Right cardiac atrium (tissue), 5 donors: ENCODE measurements around the gene DENND4C. TPM values are rescaled to one million over a fixed set of nuclear protein-coding genes. Genes with fewer than 3 reads are reported as not detected.
"Not testable (repeated sequence)": the region's sequence is repeated elsewhere in the genome, so short reads cannot be mapped to it uniquely, and the experiment has no call there.

Source experiments
- ATAC-seq, 2 donors: fragments of 200-7000 bp; cut with Tn5 transposase; one replicate each; pipeline versions ENCODE4 v1.8.0 to v1.9.1; 2020; ENCODE audit warnings: moderate library complexity in 2 of 2, mild to moderate bottlenecking in 1 of 2
- DNase-seq, 3 donors: peaks; one replicate each; pipeline ENCODE4 v3.0.0-alpha.2; 2020
- H3K27ac ChIP-seq: one replicate; pipeline ENCODE4 v1.5.1; 2013; ENCODE audit warnings: mild to moderate bottlenecking, low read length, control low read depth, moderate library complexity
- H3K27me3 ChIP-seq: one replicate; pipeline ENCODE4 v1.6.1; 2013; ENCODE audit not compliant: control insufficient read depth, insufficient read depth
- H3K4me1 ChIP-seq: one replicate; pipeline ENCODE4 v1.6.1; 2013; ENCODE audit warnings: low read length; ENCODE audit not compliant: control insufficient read depth, insufficient read depth
- H3K4me3 ChIP-seq: one replicate; pipeline ENCODE4 v1.5.1; 2013; ENCODE audit warnings: low read length, control low read depth
- H3K9me3 ChIP-seq: one replicate; pipeline ENCODE4 v1.6.1; 2013; ENCODE audit warnings: low read length; ENCODE audit not compliant: control insufficient read depth
- WGBS: extraction: QIAGEN DNeasy Blood & Tissue Kit; methylation state at CpG from one replicate; pipeline ENCODE4 v1.1.7; 2013; 5-methylcytosine and 5-hydroxymethylcytosine counted together
- intact Hi-C, 4 donors: fragments of 100-400 bp; cut with DNase I; formaldehyde crosslinking; loops; one replicate each; pipeline versions ENCODE4 v1.11.0 to v1.14.0; 2022 to 2023
- polyA plus RNA-seq: library from polyadenylated mRNA; stranded (reverse); fragments of 200-250 nt; gene quantifications from one replicate; pipeline ENCODE4 v1.2.3, GENCODE V29; 2013
- total RNA-seq, 4 donors: library from RNA; stranded (reverse); fragmentation: NEBNext Ultra II Directional; extraction: Animal tissue kit (Norgen Biotek cat#: 25700); gene quantifications; one replicate each; pipeline ENCODE4 v1.2.1, GENCODE V29; 2021
- donor health status: healthy with polysubstance abuse.
- donor health status: DM: no; HTN: yes; CAD: no.
- donor health status: DM: no; HTN: no; CAD: no.
- donor health status: DM: no; HTN: yes; CAD: no; lungs with severe emphysema.
- donor health status: DM: yes; HTN: yes; CAD: no.

DENND4C gene
- total and polyA plus RNA-seq, 5 donors, result 13.0 to 61.5 (median 43.7) TPM

- ATAC-seq, result no peak
- DNase-seq, result no peak
- no peaks in the 10 kb centered on the region for H3K27me3 ChIP-seq
- no peaks in the 10 kb centered on the region for H3K4me1 ChIP-seq
- no peaks in the 10 kb centered on the region for H3K9me3 ChIP-seq
- H3K27ac ChIP-seq, result no peak overlapping the region
- H3K4me3 ChIP-seq, result no peak overlapping the region
- intact Hi-C loops, result no loop called here
- WGBS, result 81% methylated on average over 5 of the region's 5 CpGs
These were observed 141.4 kb downstream of the DENND4C start for GRCh38 chr9:19371942-19372341.

- 96% methylated on average over 8 of the region's 8 CpGs for WGBS
- Histone ChIP-seq H3K27ac (no peak overlapping the region), H3K4me3 (no peak overlapping the region), H3K27me3 (no peaks in the 10 kb centered on the region), H3K9me3 (no peaks in the 10 kb centered on the region), H3K4me1 (no peaks in the 10 kb centered on the region)
- no peak for ATAC-seq
- intact Hi-C loops, result no loop called here
- DNase-seq, result no peak
These were observed 142.1 kb downstream of the DENND4C start for GRCh38 chr9:19372567-19372966.

- no peak for ATAC-seq
- intact Hi-C loops, result no loop called here
- no peaks in the 10 kb centered on the region for H3K4me1 ChIP-seq
These were observed 143.0 kb downstream of the DENND4C start for GRCh38 chr9:19373527-19373926.

GRCh38 chr9:19375538-19375937, 145.0 kb downstream of the DENND4C start:
- ATAC-seq (no peak), DNase-seq (no peak)
- no peaks in the 10 kb centered on the region for H3K27me3 ChIP-seq
- H3K27ac ChIP-seq, result no peak overlapping the region
- no peaks in the 10 kb centered on the region for H3K9me3 ChIP-seq
- intact Hi-C loops, result no loop called here
- no peaks in the 10 kb centered on the region for H3K4me1 ChIP-seq
- H3K4me3 ChIP-seq, result no peak overlapping the region

More at GRCh38 chr9:19373527-19373926, 143.0 kb downstream of the DENND4C start:
- H3K27ac ChIP-seq, result no peak overlapping the region
- no peaks in the 10 kb centered on the region for H3K27me3 ChIP-seq
- DNase-seq, result no peak
- no peak overlapping the region for H3K4me3 ChIP-seq
- H3K9me3 ChIP-seq, result no peaks in the 10 kb centered on the region

- intact Hi-C loops, result no loop called here
- H3K9me3 ChIP-seq, result no peaks in the 10 kb centered on the region
- 58% methylated on average over 2 of the region's 2 CpGs for WGBS
- ATAC-seq (no peak), DNase-seq (no peak)
- no peak overlapping the region for H3K27ac ChIP-seq
- H3K4me3 ChIP-seq, result no peak overlapping the region
- H3K27me3 ChIP-seq, result no peaks in the 10 kb centered on the region
- H3K4me1 ChIP-seq, result no peaks in the 10 kb centered on the region
These were observed 146.4 kb downstream of the DENND4C start for GRCh38 chr9:19376931-19377330.

GRCh38 chr9:19378164-19378563, 147.7 kb downstream of the DENND4C start:
- H3K4me3 ChIP-seq, result no peak overlapping the region
- no peak for ATAC-seq
- H3K27ac ChIP-seq, result no peak overlapping the region
- intact Hi-C loops, result no loop called here
- DNase-seq, result peak in 1 of 3 donors; percentile 38
- H3K4me1 ChIP-seq, result no peaks in the 10 kb centered on the region
- H3K27me3 ChIP-seq, result no peaks in the 10 kb centered on the region
- 79% methylated on average over 4 of the region's 4 CpGs for WGBS
- no peaks in the 10 kb centered on the region for H3K9me3 ChIP-seq

- intact Hi-C loops, result no loop called here
- 42% methylated on average over 7 of the region's 7 CpGs for WGBS
- no peaks in the 10 kb centered on the region for H3K9me3 ChIP-seq
- peak overlapping the region; percentile 76 for H3K4me3 ChIP-seq
- DNase-seq (no peak), ATAC-seq (no peak)
- H3K4me1 ChIP-seq, result no peaks in the 10 kb centered on the region
- H3K27ac ChIP-seq, result no peak overlapping the region
- H3K27me3 ChIP-seq, result no peaks in the 10 kb centered on the region
These were observed 148.2 kb downstream of the DENND4C start for GRCh38 chr9:19378647-19379046.

- WGBS, result 7% methylated on average over 12 of the region's 12 CpGs
- intact Hi-C loops, result no loop called here
These were observed 148.8 kb downstream of the DENND4C start for GRCh38 chr9:19379283-19379682.

GRCh38 chr9:19379697-19380046, 149.2 kb downstream of the DENND4C start:
- intact Hi-C loops, result loop anchor here in 3 of 4 donors (10.0 kb wide), 2 partner anchors 55 to 75 kb away; no protein-coding TSS in a partner anchor
- DNase-seq, result peak in 2 of 3 donors; percentile 53 to 75
- H3K4me3 ChIP-seq, result peak overlapping the region; percentile 76
- no peaks in the 10 kb centered on the region for H3K4me1 ChIP-seq
- WGBS, result under 1% methylated on average over 30 of the region's 30 CpGs
- peak; percentile 59 to 68 for ATAC-seq
- no peaks in the 10 kb centered on the region for H3K9me3 ChIP-seq
- H3K27me3 ChIP-seq, result no peaks in the 10 kb centered on the region
- peak overlapping the region; percentile 78 for H3K27ac ChIP-seq

More at GRCh38 chr9:19379283-19379682, 148.8 kb downstream of the DENND4C start:
- no peak for ATAC-seq
- Histone ChIP-seq H3K9me3 (no peaks in the 10 kb centered on the region), H3K27me3 (no peaks in the 10 kb centered on the region), H3K4me3 (peak overlapping the region; percentile 76), H3K4me1 (no peaks in the 10 kb centered on the region), H3K27ac (peak overlapping the region; percentile 30)
- DNase-seq, result no peak

- ATAC-seq, result no peak
These were observed 150.3 kb downstream of the DENND4C start for GRCh38 chr9:19380826-19381075.

GRCh38 chr9:19381656-19382055, 151.2 kb downstream of the DENND4C start:
- H3K9me3 ChIP-seq, result no peaks in the 10 kb centered on the region
- ATAC-seq, result no peak
- intact Hi-C loops, result loop anchor here in 3 of 4 donors (10.0 kb wide), 2 partner anchors 53 to 73 kb away; no protein-coding TSS in a partner anchor
- H3K27me3 ChIP-seq, result no peaks in the 10 kb centered on the region
- no peaks in the 10 kb centered on the region for H3K4me1 ChIP-seq
- H3K4me3 ChIP-seq, result no peak overlapping the region
- DNase-seq, result no peak
- no peak overlapping the region for H3K27ac ChIP-seq
- 97% methylated on average over 2 of the region's 2 CpGs for WGBS

More at GRCh38 chr9:19380826-19381075, 150.3 kb downstream of the DENND4C start:
- Histone ChIP-seq H3K27me3 (no peaks in the 10 kb centered on the region), H3K27ac (peak overlapping the region; percentile 96), H3K4me3 (peak overlapping the region; percentile 62), H3K4me1 (no peaks in the 10 kb centered on the region), H3K9me3 (no peaks in the 10 kb centered on the region)
- DNase-seq, result no peak
- intact Hi-C loops, result loop anchor here in 3 of 4 donors (10.0 kb wide), 2 partner anchors 54 to 74 kb away; no protein-coding TSS in a partner anchor
- 50% methylated on average over 6 of the region's 6 CpGs for WGBS

- H3K27me3 ChIP-seq, ATAC-seq, DNase-seq, H3K4me3 ChIP-seq, H3K4me1 ChIP-seq, H3K27ac ChIP-seq, H3K9me3 ChIP-seq: not testable (repeated sequence)
- WGBS, result 98% methylated on average over 14 of the region's 14 CpGs
- intact Hi-C loops, result loop anchor here in 3 of 4 donors (10.0 kb wide), 2 partner anchors 50 to 70 kb away; no protein-coding TSS in a partner anchor
These were observed 154.7 kb downstream of the DENND4C start for GRCh38 chr9:19385212-19385611.
